Fibroblast of pulmonary artery (primary cell): Measurements from ENCODE around the gene TAAR1.

Source experiments
- DNase-seq: peaks from one replicate; pipeline ENCODE4 v3.0.0-alpha.2; 2010; ENCODE audit warnings: low read depth
- H3K4me3 ChIP-seq: replicated peaks from 2 replicates; pipeline ENCODE4 v1.5.1; 2011; ENCODE audit warnings: low read depth, mild to moderate bottlenecking, control low read depth, low read length, moderate library complexity
- TF ChIP-seq, protein P1 (sequence below): IDR thresholded peaks from 2 replicates; pipeline ENCODE4 v1.5.1; 2011; ENCODE audit warnings: mild to moderate bottlenecking, control low read depth, low read length, inconsistent platforms; ENCODE audit errors: missing control alignments

Gene TAAR1

DNA sequence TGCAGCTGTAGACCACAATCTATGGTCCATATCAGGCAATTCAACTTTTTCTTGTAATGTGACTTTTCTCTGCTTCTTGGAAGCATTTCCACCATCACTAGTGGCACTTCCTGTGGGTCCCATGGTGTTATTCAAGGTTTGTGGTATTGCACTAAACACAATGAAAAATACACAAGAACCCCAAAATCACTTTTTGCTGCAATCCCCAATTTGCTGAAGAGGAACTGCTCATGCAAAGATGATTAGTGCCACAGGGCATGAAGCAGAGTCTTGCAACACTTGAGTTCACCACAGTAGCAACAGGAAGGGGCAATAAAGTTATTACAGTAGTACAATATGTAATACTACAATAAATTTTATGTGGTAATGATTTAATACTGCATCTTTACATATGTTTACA lies 16.8 kb upstream of the TAAR1 start:
- H3K4me3 ChIP-seq, result no peak overlapping the region
- TF ChIP-seq, protein P1, sequence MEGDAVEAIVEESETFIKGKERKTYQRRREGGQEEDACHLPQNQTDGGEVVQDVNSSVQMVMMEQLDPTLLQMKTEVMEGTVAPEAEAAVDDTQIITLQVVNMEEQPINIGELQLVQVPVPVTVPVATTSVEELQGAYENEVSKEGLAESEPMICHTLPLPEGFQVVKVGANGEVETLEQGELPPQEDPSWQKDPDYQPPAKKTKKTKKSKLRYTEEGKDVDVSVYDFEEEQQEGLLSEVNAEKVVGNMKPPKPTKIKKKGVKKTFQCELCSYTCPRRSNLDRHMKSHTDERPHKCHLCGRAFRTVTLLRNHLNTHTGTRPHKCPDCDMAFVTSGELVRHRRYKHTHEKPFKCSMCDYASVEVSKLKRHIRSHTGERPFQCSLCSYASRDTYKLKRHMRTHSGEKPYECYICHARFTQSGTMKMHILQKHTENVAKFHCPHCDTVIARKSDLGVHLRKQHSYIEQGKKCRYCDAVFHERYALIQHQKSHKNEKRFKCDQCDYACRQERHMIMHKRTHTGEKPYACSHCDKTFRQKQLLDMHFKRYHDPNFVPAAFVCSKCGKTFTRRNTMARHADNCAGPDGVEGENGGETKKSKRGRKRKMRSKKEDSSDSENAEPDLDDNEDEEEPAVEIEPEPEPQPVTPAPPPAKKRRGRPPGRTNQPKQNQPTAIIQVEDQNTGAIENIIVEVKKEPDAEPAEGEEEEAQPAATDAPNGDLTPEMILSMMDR, result no peak
- DNase-seq, result no peak

DNA sequence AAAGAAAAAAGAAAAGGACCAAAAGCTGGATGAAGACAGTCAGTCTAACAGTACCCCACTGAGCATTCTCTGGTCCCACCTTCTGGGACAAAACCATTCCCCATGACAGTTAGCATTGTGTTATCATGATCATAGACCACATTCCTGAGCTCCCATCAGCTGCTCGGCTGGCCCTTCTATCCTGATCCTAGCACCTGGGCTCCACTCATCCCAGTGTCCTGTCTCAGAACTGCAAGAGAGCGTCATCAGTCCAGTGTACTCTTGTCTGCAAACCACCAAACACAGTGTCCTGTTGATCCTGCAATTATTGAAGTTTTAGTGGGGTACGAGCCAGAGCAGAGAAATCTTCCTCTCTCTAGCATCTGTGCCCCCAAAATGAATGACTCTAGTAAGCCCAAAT lies 16.0 kb upstream of the TAAR1 start:
- TF ChIP-seq, protein P1, result no peak
- DNase-seq, result no peak
- H3K4me3 ChIP-seq, result no peak overlapping the region

DNA sequence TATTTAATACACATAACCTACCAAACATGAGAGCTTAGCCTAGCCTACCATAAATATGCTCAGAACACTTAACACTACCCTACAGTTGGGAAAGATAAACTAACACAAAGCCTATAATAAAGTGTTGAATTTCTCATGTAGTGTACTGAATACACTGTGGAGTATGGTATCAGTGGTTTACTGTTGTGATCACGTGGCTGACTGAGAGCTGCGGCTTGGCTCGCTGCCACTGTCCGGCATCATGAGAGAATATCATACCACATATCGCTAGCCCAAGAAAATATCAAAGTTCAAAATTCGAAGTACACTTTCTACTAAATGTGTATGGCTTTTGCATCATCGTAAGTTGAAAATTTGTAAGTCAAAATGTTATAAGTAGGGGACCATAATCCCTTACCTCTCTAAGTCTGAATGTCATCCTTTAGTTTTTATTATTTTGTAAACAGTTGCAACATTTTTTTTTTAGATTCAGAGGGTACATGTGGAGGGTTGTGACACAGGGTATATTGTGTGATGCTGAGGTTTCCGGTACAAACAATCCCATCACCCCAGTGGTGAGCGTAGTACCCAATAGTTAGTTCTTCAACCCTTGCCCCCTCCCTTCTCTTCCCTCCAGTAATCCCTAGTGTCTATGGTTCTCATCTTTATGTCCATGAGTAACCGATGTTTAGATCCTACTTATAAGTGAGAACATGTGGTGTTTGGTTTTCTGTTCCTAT lies 14.6 kb upstream of the TAAR1 start:
- no peak overlapping the region for H3K4me3 ChIP-seq
- TF ChIP-seq, protein P1, result no peak
- no peak for DNase-seq

DNA sequence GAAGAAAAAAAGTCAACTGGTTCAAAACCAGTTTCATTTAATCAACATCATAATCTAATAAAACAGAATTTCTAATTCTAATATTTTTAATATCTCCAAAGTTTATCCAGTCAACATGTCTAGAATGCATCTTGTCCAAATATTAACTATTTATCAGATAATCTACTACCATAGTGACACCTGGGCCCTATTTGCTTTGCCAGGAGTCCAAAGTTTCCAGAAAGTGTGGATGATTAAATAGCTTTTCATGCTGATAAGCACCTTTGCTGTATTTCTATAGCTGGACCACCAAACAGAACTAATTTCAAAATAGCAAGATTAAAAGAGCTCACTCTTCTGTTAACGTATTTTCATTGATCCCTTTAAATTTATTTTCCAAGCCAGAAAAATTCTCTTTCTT lies 12.3 kb upstream of the TAAR1 start:
- no peak overlapping the region for H3K4me3 ChIP-seq

DNA sequence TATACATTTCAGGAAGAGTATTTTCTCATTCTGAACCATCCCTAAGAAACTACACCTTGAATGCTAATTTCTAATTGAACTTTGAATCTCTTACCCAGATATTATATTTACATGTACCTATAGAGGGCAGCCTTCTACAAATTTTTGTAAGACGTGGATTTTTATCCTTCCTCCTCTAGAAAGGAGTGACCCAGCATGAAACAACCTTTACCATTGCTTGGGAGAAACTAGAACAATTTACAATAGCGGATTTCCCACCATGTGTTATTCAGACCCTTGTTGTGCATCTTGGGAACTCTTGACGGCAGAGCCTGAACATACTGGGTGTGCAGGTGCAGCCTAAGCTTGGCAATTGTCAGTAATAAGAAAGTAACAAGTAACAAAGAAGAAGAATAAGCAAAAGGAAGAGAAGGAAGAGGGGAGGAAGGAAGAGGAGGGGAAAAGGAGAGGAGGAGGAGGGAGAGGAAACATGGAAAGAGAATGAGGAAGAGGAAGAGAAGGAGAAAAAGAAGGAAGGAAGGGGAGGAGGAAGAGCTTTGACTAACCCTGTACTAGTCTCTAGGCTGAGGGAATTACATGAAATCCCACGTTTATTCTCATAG lies 10.8 kb upstream of the TAAR1 start:
- peak; percentile 75 for DNase-seq
- TF ChIP-seq, protein P1, result peak; percentile 40
- H3K4me3 ChIP-seq, result no peak overlapping the region

More for the DNA sequence above, 12.3 kb upstream of the TAAR1 start:
- DNase-seq, result no peak
- TF ChIP-seq, protein P1, result no peak

DNA sequence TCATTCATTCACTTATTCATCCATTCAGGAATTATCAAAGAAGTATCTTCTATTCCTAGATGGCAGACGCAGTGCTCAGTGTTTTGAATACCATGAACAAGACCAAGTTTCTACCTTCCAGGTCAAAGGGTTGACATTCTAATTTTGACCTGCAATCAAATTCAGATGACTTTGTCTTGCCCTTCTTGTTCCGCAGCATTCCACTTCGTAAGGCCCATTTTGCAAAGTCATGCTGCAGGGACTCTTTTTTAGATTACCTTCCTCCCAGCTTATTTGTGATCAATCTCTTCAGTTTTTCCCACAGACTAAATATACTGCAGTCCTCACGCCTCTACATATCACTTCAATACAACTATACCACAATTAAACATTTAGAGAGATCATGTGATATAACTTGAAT lies 7.1 kb upstream of the TAAR1 start:
- TF ChIP-seq, protein P1, result no peak
- no peak for DNase-seq
- no peak overlapping the region for H3K4me3 ChIP-seq
